Stimulated activated naive CD8-positive, alpha-beta T cell treated with anti-CD3 and anti-CD28 coated beads, Interleukin-15, amount 100 ng/mL, for 72 hours (primary cell): Measurements from ENCODE around the gene SCGB1A1.
A peak's percentile ranks its signal among the peaks of the same experiment; 100 is the strongest.

Experiments
- ATAC-seq: fragments of 150-1000 bp; cut with Tn5 transposase; 2 replicates; pipeline ENCODE4 v1.10.0; 2021; ENCODE audit warnings: mild to moderate bottlenecking, moderate library complexity
- DNase-seq, 2 donors: peaks; one replicate each; pipeline ENCODE4 v3.0.0; 2021 to 2022
- H3K27ac Mint-ChIP-seq, 2 donors: one replicate each; pipeline ENCODE4 v1.8.0; 2022; ENCODE audit warnings: mild to moderate bottlenecking in 2 of 2, mixed read lengths in 2 of 2, moderate library complexity in 2 of 2
- H3K27me3 Mint-ChIP-seq: one replicate; pipeline ENCODE4 v1.8.0; 2022; ENCODE audit warnings: mixed read lengths
- H3K4me1 Mint-ChIP-seq: one replicate; pipeline ENCODE4 v1.8.0; 2022; ENCODE audit warnings: mild to moderate bottlenecking, mixed read lengths
- H3K4me3 Mint-ChIP-seq, 2 donors: one replicate each; pipeline ENCODE4 v1.8.0; 2022; ENCODE audit warnings: mild to moderate bottlenecking in 2 of 2, mixed read lengths in 2 of 2, moderate library complexity in 1 of 2
- H3K9me3 Mint-ChIP-seq, 2 donors: one replicate each; pipeline ENCODE4 v1.8.0; 2022; ENCODE audit warnings: mixed read lengths in 2 of 2

Gene SCGB1A1

DNA sequence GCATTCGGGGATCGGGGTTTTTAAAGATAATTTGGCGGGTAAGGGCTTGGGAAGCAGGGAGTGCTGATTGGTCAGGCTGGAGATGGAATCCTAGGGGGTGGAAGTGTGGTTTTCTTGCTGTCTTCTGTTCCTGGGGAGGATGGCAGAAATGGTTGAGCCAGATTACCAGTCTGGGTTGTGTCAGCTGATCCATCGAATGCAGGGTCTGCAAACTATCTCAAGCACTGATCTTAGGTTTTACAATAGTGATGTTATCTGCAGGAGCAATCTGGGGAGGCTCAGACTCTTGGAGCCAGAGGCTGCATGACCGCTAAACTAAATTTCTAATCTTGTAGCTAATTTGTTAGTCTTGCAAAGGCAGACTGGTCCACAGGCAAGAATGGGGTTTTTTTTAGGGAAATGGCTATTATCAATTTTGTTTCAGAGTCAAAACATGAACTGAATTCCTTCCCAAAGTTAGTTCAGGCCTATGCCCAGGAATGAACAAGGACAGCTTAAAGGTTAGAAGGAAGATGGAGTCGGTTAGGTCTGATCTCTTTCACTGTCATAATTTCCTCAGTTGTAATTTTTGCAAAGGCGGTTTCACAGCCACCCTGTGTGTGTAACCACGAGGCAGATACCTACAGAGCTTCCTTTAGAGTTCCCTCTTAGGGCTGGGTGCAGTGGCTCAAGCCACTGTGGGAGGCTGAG lies 10.2 kb downstream of the SCGB1A1 start:
- Mint-ChIP-seq H3K27ac (peak overlapping the region; percentile 57 to 83), H3K9me3 (no peaks in the 10 kb centered on the region), H3K27me3 (peaks cover 9% of the 10 kb centered on the region), H3K4me3 (no peak overlapping the region), H3K4me1 (peaks cover 64% of the 10 kb centered on the region)
- no peak for DNase-seq
- ATAC-seq, result no peak

DNA sequence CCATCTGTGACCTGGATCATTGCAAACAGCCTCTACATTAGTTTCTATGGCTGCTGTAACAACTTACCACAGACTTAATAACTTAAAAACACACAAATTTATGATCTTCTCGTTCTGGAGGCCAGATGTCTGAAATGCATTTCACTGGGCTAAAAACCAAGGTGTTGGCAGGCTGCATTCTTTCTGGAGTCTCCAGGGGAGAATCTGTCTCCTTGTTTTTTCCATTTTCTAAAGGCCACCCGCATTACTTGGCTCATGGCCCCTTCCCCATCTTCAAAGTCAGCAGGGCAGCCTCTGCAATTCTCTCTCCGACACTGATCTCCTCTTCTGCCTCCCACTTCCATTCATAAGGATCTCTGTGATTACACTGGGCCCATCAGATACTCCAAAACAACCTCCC lies 11.6 kb downstream of the SCGB1A1 start:
- Mint-ChIP-seq H3K4me3 (no peak overlapping the region), H3K9me3 (no peaks in the 10 kb centered on the region), H3K27me3 (peaks cover 9% of the 10 kb centered on the region), H3K4me1 (peaks cover 62% of the 10 kb centered on the region), H3K27ac (no peak overlapping the region)
- ATAC-seq, result no peak
- DNase-seq, result no peak

DNA sequence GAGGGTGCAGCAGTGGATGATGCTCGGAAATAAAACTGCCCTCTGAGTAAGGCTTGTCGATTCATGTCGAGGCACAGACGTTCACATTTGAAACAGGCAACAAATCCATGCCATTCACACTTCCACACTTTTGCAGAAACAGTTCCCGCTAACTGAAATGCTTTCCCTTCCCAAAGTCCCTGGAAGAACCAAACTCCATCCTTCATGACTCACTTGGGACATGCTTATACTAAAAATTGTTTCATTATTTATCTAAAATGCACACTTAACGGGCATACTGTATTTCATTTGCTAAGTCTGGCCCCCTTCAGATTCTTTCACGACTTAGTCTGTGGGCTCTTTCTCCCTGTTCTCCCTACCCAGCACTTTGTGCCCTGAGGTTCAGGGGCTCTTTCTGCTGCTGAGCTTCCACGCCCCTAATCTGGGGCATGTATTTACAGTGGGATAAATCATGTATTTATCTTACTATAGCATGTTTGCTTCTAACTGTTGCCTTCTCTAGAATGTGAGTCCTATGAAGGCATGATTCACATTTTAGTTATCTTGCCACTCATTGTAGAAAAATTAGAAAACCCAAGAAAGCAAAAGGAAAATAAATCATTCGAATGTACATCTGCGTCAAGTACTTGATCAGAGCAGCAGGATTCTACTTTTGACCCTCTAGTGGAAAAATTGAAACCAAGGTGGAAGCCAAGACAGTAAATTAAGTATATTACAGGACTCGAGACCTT lies 12.5 kb downstream of the SCGB1A1 start:
- Mint-ChIP-seq H3K4me3 (no peak overlapping the region), H3K27me3 (peaks cover 9% of the 10 kb centered on the region), H3K27ac (no peak overlapping the region), H3K4me1 (peaks cover 66% of the 10 kb centered on the region), H3K9me3 (no peaks in the 10 kb centered on the region)
- ATAC-seq (no peak), DNase-seq (no peak)

DNA sequence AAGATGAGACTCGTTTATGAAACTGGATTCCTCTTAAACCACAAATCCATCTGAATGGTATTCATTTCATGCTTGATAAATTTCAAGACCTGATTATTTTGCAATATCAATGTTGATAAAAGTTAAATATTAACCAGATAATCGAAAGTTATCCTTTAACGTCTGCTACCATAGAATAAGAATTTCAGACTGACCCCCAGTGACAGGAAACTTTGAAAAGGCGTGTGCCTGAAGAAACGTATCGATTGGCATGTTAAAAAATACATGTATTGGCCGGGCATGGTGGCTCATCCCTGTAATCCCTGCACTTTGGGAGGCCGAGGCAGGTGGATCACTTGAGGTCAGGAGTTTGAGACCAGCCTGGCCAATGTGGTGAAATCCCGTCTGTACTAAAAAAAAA lies 13.9 kb downstream of the SCGB1A1 start:
- ATAC-seq (no peak), DNase-seq (no peak)
- Mint-ChIP-seq H3K27ac (no peak overlapping the region), H3K4me1 (peaks cover 52% of the 10 kb centered on the region), H3K4me3 (no peak overlapping the region), H3K9me3 (no peaks in the 10 kb centered on the region), H3K27me3 (peaks cover 9% of the 10 kb centered on the region)

DNA sequence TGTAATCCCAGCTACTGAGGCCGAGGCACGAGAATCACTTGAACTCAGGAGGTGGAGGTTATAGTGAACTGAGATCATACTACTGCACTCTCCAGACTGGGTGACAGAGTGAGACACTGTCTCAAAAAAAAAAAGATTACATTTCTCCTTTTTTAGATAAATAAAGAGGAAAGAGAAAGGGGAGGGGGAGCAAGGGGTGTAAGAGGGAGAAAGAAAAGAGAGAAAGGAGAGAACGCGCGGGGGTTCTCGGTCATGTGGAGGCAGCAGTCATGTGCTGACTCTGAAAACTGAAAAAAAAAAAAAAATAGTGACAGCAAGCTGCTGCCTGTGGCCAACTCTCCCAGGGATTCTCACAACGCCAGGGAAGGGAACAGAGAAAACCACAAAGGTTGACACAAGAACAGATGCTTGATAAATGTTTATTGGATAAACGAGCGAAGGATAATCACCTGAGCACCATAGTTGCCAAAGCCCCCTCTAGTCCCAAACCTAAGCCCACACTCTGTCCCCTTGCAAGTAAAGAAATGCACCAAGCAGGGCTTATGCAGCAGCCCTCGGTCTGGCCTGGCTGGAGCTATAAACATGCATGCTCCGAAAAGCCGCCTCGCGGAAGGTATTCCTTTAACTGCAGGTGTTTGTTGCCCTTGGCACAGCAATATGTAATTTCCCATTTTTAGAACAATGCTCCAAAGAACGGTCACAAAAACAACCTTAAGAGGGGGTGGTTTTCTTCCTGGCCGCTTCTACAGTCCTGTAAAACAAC lies 14.5 kb downstream of the SCGB1A1 start:
- Mint-ChIP-seq H3K4me3 (no peak overlapping the region), H3K27ac (no peak overlapping the region), H3K4me1 (peaks cover 46% of the 10 kb centered on the region), H3K27me3 (peaks cover 9% of the 10 kb centered on the region), H3K9me3 (no peaks in the 10 kb centered on the region)
- ATAC-seq, result no peak
- DNase-seq, result no peak

DNA sequence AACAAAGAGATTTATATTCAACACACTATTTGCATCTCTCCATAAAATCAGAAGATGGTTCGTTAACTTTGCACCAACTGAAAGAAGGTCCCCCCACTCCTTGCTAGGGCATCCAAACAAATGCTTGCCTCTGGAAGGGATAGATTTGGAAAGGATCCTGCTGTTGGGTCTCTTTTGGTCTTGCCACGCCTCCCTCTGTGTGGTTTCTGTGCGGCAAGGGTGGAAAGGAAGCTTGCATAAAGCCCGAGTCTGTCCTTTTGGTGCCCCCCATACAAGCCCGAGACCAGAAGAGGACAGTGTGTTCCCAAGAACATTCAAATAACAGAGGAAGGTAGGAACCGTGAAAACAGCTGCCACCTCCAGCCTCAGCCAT lies 15.1 kb downstream of the SCGB1A1 start:
- no peak for ATAC-seq
- H3K4me1 Mint-ChIP-seq, result peaks cover 40% of the 10 kb centered on the region
- no peak overlapping the region for H3K4me3 Mint-ChIP-seq

DNA sequence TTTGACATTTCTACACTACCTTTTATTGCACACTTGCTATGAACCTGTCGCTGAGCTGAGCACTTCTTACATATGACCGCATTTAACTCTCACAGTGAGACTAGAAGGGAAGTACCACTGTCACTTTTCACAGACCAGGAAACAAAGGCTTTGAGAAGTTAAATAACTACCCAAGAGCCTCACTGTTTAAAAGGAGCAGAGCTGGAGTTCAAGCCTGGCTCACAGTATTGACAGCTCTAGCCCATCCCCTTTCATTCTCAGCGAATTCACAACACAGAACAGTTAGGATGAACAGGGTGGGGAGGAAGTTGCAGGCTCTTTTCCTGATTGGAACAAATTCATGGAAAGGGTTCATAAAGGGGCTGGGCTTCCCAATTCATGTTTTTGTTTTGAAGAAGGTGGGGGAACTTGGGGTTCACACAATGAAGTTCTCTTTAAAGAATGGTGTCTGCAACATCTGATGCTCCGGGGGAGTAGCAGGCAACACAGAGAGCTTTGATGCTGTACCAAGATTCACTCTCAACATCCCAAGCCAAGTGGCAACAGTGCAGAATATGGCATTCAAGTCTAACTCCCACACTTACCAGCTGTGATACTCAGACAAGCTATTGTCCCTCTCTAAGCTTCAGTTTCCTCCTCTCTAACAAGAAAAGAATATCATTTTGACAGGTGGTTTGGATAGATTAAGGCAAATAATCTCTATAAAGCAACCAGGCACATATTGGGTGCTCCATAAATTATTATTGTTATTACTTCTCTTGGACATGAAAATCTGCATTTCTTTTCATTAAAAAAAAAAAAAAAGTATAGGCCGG lies 17.2 kb downstream of the SCGB1A1 start:
- H3K4me3 Mint-ChIP-seq, result no peak overlapping the region
- ATAC-seq (peak; percentile 45), DNase-seq (no peak)
- peak overlapping the region in 1 of 2 donors; percentile 11 for H3K27ac Mint-ChIP-seq
- no peaks in the 10 kb centered on the region for H3K27me3 Mint-ChIP-seq
- peaks cover 37% of the 10 kb centered on the region for H3K4me1 Mint-ChIP-seq
- no peaks in the 10 kb centered on the region for H3K9me3 Mint-ChIP-seq

More for the DNA sequence above, 15.1 kb downstream of the SCGB1A1 start:
- Mint-ChIP-seq H3K27me3 (peaks cover 9% of the 10 kb centered on the region), H3K9me3 (no peaks in the 10 kb centered on the region), H3K27ac (no peak overlapping the region)
- DNase-seq, result no peak

DNA sequence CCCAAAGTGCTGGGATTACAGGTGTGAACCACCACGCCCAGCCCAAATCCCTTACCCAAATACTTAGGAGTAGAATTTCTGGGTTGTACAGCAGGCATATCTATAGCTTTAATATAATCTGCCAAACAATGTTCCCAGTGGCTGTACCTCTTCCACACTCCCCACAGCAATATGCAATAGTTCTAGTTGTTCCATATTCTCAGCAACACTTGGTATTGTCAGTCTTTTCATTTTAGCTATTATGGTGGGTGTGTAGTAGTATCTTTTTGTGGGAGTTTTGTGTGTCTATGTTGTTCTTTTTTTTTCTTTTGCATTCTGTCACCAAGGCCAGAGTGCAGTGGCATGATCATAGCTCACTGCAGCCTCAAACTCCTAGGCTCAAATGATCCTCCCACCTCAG lies 18.8 kb downstream of the SCGB1A1 start:
- DNase-seq (no peak), ATAC-seq (no peak)
- Mint-ChIP-seq H3K9me3 (no peaks in the 10 kb centered on the region), H3K4me1 (peaks cover 30% of the 10 kb centered on the region), H3K27me3 (no peaks in the 10 kb centered on the region), H3K27ac (no peak overlapping the region), H3K4me3 (no peak overlapping the region)

DNA sequence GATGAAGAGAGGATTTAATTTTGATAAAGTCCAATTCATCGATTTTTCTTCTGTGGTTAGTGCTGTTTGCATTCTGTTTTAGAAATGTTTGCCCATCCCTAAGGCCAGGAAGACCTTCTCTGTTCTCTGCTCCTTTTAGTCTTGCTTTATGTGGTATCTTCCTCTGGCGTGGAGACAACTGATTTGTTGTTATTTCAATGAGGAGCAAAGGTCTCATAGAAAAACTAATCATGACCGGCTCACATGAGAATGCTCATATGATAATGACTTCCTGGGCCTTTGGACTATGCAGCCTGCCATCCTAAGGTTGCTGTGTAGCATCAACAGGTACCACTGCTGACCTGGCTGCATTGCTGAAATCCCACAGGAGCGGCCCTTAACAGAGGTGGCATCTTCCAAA lies 19.8 kb downstream of the SCGB1A1 start:
- no peak overlapping the region for H3K27ac Mint-ChIP-seq
- H3K27me3 Mint-ChIP-seq, result peaks cover 1% of the 10 kb centered on the region
- ATAC-seq (no peak), DNase-seq (no peak)
- H3K9me3 Mint-ChIP-seq, result no peaks in the 10 kb centered on the region
- no peak overlapping the region for H3K4me3 Mint-ChIP-seq
- H3K4me1 Mint-ChIP-seq, result peaks cover 23% of the 10 kb centered on the region

DNA sequence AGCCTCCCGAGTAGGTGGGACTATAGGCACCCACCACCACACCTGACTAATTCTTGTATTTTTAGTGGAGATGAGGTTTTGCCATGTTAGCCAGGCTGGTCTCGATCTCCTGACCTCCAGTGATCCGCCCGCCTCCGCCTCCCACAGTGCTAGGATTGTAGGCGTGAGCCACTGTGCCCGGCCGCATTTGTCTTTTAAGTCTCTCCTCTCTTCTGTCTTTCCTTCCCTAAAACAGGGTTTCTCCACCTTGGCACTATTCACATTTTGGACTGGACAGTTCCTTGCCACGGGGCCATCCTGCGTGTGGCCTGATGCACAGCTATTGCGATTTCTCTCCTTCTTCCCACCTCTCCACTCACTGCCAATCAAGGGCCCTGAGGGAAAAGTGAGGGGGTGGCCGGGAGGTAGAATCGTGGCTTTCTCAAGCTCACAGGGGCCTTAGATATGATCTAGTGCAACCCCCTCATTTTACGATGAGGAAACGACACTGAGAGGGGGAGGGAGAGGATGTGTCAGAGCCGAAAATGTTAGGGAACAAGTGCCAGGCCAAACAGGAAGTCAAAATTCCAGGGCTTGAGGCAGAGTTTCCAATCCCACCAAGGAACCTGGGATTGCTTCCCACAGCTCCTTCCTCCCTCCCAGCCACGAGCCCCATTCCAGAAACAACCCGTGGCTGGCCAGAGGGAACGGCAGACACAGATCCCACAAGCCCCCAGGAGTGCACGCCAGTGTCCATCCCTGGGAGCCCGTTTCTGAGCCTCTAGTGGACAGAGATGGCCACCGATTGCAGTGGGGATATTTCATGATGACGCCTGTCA lies 21.2 kb downstream of the SCGB1A1 start:
- no peak for ATAC-seq
- no peak overlapping the region for H3K27ac Mint-ChIP-seq
- H3K4me3 Mint-ChIP-seq, result no peak overlapping the region
- peaks cover 25% of the 10 kb centered on the region for H3K4me1 Mint-ChIP-seq
- no peak for DNase-seq
- peaks cover 13% of the 10 kb centered on the region for H3K27me3 Mint-ChIP-seq
- H3K9me3 Mint-ChIP-seq, result no peaks in the 10 kb centered on the region

DNA sequence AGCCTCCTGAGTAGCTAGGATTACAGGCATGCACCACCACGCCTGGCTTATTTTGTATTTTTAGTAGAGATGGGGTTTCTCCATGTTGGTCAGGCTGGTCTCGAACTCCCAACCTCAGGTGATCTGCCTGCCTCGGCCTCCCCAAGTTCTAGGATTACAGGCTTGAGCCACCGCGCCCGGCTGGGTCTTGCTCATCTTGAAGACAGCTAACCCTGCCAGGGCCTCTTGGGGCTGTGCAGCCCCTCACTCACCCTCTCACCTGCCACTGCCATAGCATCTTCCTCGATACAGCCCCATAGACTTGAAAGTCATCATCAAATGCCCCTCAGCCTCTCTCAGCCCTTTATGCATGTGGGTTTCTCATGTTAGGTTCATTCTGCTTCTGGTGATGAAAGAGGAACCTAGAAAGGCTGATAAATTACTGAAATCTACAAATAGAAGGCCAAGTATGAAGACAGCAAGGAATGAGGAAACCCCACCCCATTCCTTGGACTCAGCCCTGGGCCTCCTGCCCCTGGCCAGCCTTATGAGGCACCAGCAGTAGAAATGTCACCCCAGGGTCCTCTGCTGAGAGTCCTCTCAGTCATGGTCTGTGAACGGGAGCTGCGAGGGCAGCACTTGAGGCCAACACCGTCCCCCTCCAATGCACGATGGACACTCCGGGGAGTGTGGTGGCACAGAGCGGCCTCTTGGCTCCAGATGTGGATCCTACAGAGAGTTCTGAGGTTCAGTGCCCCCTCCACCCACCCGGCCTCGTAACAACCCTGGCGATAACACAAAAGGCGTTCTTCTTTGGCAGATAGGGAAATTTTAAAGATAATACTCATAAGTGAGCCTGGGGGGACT lies 24.8 kb downstream of the SCGB1A1 start:
- Mint-ChIP-seq H3K4me3 (peak overlapping the region; percentile 82 to 90), H3K4me1 (peaks cover 17% of the 10 kb centered on the region), H3K27me3 (peaks cover 43% of the 10 kb centered on the region), H3K9me3 (no peaks in the 10 kb centered on the region), H3K27ac (peak overlapping the region in 1 of 2 donors; percentile 31)
- DNase-seq (no peak), ATAC-seq (no peak)

DNA sequence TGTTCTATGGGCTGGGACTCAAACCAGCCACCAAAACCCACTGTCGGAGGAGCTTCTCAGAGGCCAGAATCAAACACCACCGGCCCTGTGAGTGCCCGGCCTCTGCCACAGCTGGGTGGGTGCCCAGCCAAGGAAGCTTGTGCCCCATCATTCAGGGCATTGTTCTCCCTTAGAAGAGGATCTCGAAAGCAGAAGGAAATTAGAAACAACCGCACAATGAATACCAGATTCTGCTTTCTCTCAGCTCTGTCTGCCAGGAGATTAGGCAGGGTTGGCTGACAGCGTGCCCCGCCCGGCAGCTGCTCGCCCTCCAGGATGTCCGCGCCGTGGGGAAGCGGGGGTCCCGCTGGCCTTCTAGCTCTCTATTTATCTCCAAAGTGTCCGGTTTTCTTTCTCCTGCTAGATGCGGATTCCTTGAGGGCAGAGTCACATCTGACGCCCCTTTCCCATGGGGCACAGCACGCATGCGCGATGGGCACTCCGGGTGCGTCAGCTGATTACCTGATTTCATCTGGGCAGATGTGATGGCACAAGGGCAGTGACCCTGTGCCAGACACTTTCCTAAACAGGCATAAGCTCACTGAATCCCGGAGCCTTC lies 25.5 kb downstream of the SCGB1A1 start:
- peak overlapping the region; percentile 51 to 71 for H3K27ac Mint-ChIP-seq
- peak; percentile 61 for ATAC-seq
- H3K4me1 Mint-ChIP-seq, result peaks cover 17% of the 10 kb centered on the region
- H3K9me3 Mint-ChIP-seq, result no peaks in the 10 kb centered on the region
- H3K27me3 Mint-ChIP-seq, result peaks cover 43% of the 10 kb centered on the region
- DNase-seq, result peak; percentile 20 to 48
- peak overlapping the region; percentile 82 to 90 for H3K4me3 Mint-ChIP-seq

DNA sequence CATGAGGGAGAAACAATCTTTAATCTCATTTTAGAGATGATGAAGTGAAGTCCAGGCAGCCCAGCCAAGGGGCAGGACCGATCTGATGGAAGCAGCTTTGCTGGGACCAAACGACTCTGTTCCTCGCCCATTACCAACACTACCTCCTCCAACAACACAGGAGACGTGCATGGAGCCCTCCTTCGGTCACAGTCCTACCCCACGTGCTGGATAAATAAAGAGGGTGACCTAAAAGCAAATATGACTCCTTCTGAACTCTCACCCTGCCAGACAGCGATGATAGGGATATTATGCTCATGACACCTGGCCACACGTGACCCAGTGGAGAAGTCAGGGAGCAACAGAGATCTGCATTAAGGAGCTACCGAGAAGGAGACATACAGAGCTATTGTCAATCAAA lies 26.0 kb downstream of the SCGB1A1 start:
- Mint-ChIP-seq H3K9me3 (no peaks in the 10 kb centered on the region), H3K4me1 (peaks cover 15% of the 10 kb centered on the region), H3K27me3 (peaks cover 43% of the 10 kb centered on the region), H3K27ac (peak overlapping the region in 1 of 2 donors; percentile 51), H3K4me3 (peak overlapping the region; percentile 82 to 90)
- DNase-seq (no peak), ATAC-seq (no peak)
